ENCODE data around the gene FLYWCH2. TPM values are rescaled to one million over a fixed set of nuclear protein-coding genes. Genes with fewer than 3 reads are reported as not detected.

The FLYWCH2 gene
- total RNA-seq, 1 donor = 47.1 TPM

DNA sequence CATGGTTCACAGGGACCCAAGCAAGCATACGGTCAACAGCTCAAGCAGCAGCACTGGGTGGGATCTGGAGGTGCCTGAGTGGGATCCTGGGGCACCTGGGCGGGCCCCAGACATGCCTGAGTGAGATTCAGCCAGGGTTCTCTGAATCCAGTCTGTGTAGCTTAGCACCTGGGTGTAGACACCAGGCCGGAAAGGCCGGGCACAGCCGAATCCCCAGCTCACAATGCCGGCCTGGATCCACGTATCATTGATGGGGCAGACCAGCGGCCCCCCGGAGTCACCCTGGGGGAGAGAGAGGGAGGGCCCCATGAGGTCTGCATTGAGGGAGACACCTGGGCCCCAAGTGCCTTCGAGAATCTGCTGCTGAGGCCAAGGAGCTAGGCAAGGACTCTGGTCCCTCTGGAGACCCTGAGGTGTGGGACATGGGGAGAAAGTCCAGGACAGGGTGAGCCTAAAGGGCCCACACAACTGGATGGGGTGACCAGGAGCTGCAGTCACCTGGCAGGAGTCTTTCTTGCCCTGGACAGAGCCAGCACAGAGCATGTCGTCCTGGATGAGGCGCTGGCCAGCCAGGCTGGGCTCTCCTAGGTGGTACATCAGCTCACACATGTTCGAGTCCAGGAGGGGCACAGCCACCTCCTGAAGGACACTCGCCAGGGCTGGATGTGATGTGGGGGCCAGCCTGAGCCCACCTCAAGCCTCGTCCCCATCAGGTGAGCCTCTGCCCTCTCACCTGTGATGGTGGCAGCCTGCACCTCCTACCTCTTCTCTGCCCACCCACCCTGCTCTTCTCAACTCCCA lies 43.2 kb upstream of the FLYWCH2 start:
- no peak overlapping the region for H3K4me3 ChIP-seq (ENCODE audit: low read depth, low read length)
- TF ChIP-seq, protein P1, sequence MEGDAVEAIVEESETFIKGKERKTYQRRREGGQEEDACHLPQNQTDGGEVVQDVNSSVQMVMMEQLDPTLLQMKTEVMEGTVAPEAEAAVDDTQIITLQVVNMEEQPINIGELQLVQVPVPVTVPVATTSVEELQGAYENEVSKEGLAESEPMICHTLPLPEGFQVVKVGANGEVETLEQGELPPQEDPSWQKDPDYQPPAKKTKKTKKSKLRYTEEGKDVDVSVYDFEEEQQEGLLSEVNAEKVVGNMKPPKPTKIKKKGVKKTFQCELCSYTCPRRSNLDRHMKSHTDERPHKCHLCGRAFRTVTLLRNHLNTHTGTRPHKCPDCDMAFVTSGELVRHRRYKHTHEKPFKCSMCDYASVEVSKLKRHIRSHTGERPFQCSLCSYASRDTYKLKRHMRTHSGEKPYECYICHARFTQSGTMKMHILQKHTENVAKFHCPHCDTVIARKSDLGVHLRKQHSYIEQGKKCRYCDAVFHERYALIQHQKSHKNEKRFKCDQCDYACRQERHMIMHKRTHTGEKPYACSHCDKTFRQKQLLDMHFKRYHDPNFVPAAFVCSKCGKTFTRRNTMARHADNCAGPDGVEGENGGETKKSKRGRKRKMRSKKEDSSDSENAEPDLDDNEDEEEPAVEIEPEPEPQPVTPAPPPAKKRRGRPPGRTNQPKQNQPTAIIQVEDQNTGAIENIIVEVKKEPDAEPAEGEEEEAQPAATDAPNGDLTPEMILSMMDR (IDR thresholded peaks at IDR 0.05; ENCODE audit: insufficient read depth, low read depth, low read length) = no peak
- no peak for DNase-seq (ENCODE audit: low read depth)

DNA sequence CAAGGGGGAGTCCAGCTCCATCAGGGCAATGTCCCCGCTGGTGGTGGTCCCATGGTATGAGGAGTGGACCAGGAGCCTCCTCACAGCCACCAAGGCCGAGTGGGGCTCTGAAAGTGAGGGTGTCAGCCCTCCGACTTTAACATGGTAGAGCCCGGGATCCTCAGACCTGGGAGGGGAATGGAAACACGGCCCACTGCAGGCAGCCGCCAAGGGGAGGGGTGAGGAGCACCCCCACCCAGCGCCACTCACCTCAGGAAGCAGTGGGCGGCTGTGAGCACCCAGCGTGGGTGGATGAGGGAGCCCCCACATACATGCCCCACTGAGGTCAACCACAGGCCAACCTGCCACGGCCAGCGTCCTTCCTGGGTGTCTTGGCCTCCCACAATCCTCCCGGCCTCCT lies 42.1 kb upstream of the FLYWCH2 start:
- TF ChIP-seq, protein P1 (IDR thresholded peaks at IDR 0.05; ENCODE audit: insufficient read depth, low read depth, low read length) = no peak
- no peak for DNase-seq (ENCODE audit: low read depth)
- H3K4me3 ChIP-seq (ENCODE audit: low read depth, low read length) = no peak overlapping the region

DNA sequence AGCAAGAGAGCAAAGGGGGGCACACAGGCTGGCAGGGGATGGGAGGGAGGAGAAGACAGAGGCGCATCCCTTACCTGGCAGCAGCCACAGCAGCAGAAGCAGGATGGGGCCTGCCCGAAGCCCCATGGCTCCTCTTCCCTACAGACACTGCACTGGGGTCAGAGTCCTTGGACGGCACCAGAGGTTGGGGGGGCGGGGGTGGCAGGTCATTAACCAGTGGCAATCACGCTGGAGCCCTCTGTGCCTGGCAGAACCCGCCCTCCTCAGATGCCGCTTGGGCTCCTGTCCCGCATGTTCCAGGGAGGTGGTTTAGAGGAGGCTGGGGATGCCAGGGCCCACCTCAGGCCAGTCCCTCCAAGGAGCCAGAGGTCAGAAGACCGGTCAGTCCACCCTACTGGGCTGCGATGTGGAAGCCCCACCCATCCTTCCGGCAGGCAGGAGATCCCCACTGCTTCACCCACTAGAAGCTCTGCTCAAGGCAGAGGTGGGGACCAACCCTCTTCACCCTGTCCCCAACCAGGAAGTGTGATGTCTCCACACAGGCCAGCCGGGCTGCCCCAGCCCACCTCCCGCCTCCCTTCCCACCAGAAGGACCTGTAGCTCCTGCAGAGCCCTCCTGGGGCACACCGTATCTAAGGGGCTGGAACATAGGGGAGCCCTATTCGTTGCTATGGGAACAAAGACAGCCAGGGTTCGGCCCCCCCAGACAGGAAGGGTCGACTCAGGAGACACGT lies 41.2 kb upstream of the FLYWCH2 start:
- DNase-seq (ENCODE audit: low read depth) = no peak
- peak overlapping the region; percentile 53 for H3K4me3 ChIP-seq (ENCODE audit: low read depth, low read length)
- TF ChIP-seq, protein P1 (IDR thresholded peaks at IDR 0.05; ENCODE audit: insufficient read depth, low read depth, low read length) = no peak

DNA sequence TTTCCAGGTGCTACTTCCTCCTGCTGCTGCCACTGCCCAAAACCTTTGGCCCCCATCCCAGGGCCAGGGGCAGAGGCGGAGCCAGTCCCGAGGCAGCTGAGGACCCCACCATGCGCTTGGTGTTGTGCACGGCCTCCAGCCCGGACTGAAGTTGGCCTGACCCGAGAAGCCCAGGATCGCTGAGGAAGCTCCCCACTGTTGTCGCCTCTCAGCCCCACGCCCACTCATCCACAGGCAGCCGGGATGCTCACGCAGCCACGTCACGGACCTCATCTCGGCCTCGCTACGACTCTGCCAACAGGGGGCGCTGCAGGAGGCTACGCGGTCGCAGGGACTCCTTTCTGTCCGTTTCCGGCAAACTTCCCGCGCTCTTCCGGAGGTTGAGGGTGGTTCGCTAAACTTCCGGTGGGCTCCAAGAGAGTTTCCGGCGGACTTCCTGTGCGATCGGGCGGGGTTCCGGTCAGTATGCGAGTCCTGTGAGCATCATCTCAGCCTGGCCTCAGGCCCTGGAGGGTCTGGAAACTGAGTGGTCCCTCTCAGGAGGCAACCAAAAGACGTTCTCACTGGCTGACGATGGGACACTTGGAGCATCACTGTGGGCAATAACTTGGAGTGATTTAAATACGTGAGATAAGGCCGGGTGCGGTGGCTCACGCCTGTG lies 40.5 kb upstream of the FLYWCH2 start:
- DNase-seq (ENCODE audit: low read depth) = peak; percentile 69
- TF ChIP-seq, protein P1 (IDR thresholded peaks at IDR 0.05; ENCODE audit: insufficient read depth, low read depth, low read length) = peak; percentile 63
- H3K4me3 ChIP-seq (ENCODE audit: low read depth, low read length) = peak overlapping the region; percentile 53

DNA sequence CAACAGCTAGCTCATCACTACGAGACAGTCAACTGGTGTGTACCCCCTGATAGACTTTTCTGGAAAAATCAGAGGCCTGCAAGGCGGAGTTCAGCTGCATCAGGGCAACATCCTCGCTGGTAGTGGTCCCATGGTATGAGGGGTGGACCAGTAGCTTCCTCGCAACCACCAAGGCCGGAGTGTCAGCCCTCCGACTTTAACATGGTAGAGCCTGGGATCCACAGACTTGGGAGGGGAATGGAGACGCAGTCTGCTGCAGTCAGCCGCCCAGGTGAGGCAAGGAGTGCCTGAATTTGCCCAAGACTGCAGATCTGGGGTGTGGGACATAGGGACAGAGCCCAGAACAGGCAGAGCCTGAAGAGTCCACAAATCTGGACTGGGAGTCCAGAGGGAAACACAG lies 39.5 kb upstream of the FLYWCH2 start:
- TF ChIP-seq, protein P1 (IDR thresholded peaks at IDR 0.05; ENCODE audit: insufficient read depth, low read depth, low read length) = no peak

DNA sequence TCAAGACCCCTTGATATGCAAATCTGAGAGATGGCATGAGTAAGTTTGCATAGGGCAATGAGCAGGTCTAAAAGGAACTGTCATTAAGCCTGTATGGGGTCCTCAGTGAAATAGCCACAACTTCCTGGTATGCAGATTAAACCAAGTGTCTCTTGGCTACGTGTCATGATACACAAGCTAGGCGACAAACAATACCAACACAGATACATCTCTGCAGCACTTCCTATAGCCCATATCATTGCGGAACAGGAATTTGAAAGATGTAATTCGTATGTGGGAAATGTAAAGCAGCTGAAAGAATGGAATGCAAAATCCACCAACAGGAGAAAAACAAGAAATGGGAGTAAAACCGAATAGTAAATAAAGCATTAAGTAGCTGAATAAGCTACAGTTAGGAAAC lies 37.9 kb upstream of the FLYWCH2 start:
- DNase-seq (ENCODE audit: low read depth) = no peak
- H3K4me3 ChIP-seq (ENCODE audit: low read depth, low read length) = no peak overlapping the region
- TF ChIP-seq, protein P1 (IDR thresholded peaks at IDR 0.05; ENCODE audit: insufficient read depth, low read depth, low read length) = no peak

More for the DNA sequence above, 39.5 kb upstream of the FLYWCH2 start:
- no peak for DNase-seq (ENCODE audit: low read depth)
- H3K4me3 ChIP-seq (ENCODE audit: low read depth, low read length) = no peak overlapping the region
